ENCODE data around the gene KIF11.
A peak's percentile ranks its signal among the peaks of the same experiment; 100 is the strongest.
"Not testable (repeated sequence)": the region's sequence is repeated elsewhere in the genome, so short reads cannot be mapped to it uniquely, and the experiment has no call there.

KIF11 gene

GRCh38 chr10:92592761-92593618 is at the start of gene KIF11:
TSS of gene KIF11 (plus strand) at chr10:92593130. CDS start at chr10:92593376, 246 bp downstream.
- DNase-seq (ENCODE audit: low spot score) = peak; percentile 95

GRCh38 chr10:92544296-92544695 is 48.6 kb upstream of the KIF11 start:
- DNase-seq (ENCODE audit: low spot score) = no peak

- DNase-seq (ENCODE audit: low spot score) = no peak
These were observed 47.4 kb upstream of the KIF11 start for GRCh38 chr10:92545556-92545955.

- no peak for DNase-seq (ENCODE audit: low spot score)
These were observed 45.3 kb upstream of the KIF11 start for GRCh38 chr10:92547676-92548075.

- no peak for DNase-seq (ENCODE audit: low spot score)
These were observed 42.0 kb upstream of the KIF11 start for GRCh38 chr10:92550924-92551323.

GRCh38 chr10:92552310-92552709 is 40.6 kb upstream of the KIF11 start:
- no peak for DNase-seq (ENCODE audit: low spot score)

- no peak for DNase-seq (ENCODE audit: low spot score)
These were observed 39.0 kb upstream of the KIF11 start for GRCh38 chr10:92553959-92554358.

- DNase-seq (ENCODE audit: low spot score) = no peak
These were observed 33.9 kb upstream of the KIF11 start for GRCh38 chr10:92559046-92559445.

- no peak for DNase-seq (ENCODE audit: low spot score)
These were observed 30.5 kb upstream of the KIF11 start for GRCh38 chr10:92562424-92562823.

- no peak for DNase-seq (ENCODE audit: low spot score)
These were observed 24.9 kb upstream of the KIF11 start for GRCh38 chr10:92567952-92568600.

GRCh38 chr10:92569071-92569470 is 23.9 kb upstream of the KIF11 start:
- no peak for DNase-seq (ENCODE audit: low spot score)

- not testable (repeated sequence) for DNase-seq (ENCODE audit: low spot score)
These were observed 23.3 kb upstream of the KIF11 start for GRCh38 chr10:92569663-92570062.

GRCh38 chr10:92571649-92572048 is 21.3 kb upstream of the KIF11 start:
- no peak for DNase-seq (ENCODE audit: low spot score)

- DNase-seq (ENCODE audit: low spot score) = no peak
These were observed 20.4 kb upstream of the KIF11 start for GRCh38 chr10:92572362-92573090.

GRCh38 chr10:92573091-92573797 is 19.7 kb upstream of the KIF11 start:
- DNase-seq (ENCODE audit: low spot score) = no peak

GRCh38 chr10:92573798-92574547 is 19.0 kb upstream of the KIF11 start, which contains the start of gene IDE:
TSS of gene IDE (minus strand) at chr10:92574093. CDS start at chr10:92574019, 74 bp downstream.
- peak; percentile 90 for DNase-seq (ENCODE audit: low spot score)

GRCh38 chr10:92574548-92575261 is 18.2 kb upstream of the KIF11 start:
- no peak for DNase-seq (ENCODE audit: low spot score)

GRCh38 chr10:92575961-92576360 is 17.0 kb upstream of the KIF11 start:
- no peak for DNase-seq (ENCODE audit: low spot score)

GRCh38 chr10:92582347-92582746 is 10.6 kb upstream of the KIF11 start:
- not testable (repeated sequence) for DNase-seq (ENCODE audit: low spot score)
